ENCODE measurements around the gene NXT1. TPM values are rescaled to one million over a fixed set of nuclear protein-coding genes. Genes with fewer than 3 reads are reported as not detected.
A peak's percentile ranks its signal among the peaks of the same experiment; 100 is the strongest.
"Not testable (repeated sequence)": the region's sequence is repeated elsewhere in the genome, so short reads cannot be mapped to it uniquely, and the experiment has no call there.

NXT1 gene
- 30.8 TPM for total RNA-seq

DNA sequence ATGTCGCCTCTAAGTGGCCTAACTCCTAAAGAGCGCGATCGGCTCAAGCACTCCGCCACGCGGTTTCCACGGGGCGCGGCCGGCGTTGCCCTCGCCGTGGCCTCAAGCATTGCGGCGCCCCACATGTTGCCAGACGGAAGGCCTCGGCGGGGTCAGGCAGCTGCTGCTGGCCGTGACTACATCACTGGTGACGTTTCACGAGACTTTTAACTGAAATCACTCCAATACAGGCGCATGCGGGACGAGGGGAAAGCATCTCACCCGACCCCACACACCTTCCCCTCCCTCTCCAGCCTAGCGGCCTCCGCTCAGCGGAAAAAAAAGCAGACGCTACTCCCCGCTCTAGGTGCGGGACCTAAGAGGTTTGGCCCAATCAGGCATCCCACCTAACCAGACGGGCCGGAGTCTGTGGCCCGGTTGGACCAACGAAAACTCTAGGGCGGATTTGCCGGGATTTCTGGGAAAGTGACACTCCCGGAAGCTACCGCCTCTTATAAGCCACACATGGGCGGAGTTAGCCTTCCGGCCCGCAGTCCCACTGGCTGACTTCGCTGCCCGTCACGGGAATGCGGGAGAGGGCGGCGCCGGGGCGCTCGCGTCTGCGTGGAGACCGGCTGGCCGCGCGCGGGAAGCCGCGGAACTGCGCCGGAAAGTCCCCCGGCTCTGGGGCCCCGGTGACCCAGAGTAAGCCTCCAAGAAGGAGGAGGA is at the start of gene NXT1:
NXT1 (plus strand) TSS at position 596 of the 708 bp plus-strand sequence. CDS start 3,251 bp downstream, outside the sequence.
- peak; percentile 97 for DNase-seq (ENCODE audit: low spot score)

DNA sequence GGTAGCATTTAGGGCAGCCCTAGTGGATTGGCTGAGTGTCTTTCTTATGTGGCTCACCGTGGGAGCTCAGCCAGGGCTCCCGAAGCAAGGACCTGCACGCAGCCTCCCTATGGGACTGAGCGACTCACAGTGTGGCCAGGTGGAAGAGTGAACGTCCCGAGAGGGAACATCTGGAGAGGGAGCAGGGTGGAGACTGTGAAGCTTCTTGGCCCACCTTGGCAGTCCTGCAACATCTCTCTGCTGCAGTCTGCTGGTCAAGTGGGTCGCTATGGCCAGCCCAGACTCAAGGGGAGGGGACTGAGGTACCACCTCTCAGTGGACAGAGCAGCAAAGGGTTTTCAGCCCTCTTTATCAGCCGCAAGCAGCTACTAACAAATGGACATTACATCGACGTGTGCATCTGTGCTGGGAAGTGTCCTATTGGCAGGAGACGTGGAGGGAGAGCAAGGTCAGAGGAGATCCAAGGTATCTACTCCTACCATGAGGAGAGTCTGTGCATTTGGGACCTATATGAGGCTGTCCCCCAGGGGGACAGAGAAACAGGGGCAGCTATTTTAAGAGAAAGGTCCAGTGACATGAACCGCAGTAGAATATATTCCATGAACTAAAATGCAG is 49.0 kb upstream of the NXT1 start:
- no peak for DNase-seq (ENCODE audit: low spot score)

DNA sequence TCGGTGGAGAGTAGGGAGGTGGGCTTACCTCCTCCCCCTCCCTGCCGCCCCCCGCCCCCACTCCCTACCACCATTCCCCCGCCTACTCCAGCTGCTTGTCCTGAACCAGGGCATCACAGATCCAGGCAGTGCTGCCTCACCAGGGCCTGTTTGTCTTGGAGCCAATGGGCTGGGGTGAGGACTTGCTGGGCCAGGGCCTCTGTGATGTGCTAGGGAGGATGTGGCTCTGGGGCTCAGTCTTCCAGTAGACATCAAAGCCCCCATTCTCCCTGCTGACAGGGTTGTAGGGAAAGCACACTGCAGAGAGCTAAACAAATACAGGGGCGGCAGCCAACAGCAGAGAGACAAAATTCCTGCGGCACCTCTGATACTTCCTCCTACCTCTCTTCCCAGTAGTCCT is 48.2 kb upstream of the NXT1 start:
- DNase-seq (ENCODE audit: low spot score), result no peak

DNA sequence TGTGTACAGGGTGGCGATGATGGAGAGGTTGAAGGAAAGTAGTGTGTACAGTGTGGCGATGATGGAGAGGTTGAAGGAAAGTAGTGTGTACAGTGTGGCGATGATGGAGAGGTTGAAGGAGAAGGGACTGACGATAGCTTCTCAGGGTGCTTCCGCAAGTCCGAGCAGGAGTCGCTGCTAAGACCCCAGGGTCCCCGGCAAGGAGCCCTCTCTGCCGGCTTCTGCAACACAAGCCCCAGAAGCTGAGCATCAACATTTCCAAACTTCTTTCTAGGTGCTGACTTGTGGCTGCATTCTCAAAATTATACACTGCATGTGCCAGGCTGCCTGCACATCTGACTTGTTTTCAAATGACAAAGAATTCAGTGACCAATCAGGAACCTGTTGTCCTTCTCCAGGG is 47.8 kb upstream of the NXT1 start:
- DNase-seq (ENCODE audit: low spot score), result no peak

DNA sequence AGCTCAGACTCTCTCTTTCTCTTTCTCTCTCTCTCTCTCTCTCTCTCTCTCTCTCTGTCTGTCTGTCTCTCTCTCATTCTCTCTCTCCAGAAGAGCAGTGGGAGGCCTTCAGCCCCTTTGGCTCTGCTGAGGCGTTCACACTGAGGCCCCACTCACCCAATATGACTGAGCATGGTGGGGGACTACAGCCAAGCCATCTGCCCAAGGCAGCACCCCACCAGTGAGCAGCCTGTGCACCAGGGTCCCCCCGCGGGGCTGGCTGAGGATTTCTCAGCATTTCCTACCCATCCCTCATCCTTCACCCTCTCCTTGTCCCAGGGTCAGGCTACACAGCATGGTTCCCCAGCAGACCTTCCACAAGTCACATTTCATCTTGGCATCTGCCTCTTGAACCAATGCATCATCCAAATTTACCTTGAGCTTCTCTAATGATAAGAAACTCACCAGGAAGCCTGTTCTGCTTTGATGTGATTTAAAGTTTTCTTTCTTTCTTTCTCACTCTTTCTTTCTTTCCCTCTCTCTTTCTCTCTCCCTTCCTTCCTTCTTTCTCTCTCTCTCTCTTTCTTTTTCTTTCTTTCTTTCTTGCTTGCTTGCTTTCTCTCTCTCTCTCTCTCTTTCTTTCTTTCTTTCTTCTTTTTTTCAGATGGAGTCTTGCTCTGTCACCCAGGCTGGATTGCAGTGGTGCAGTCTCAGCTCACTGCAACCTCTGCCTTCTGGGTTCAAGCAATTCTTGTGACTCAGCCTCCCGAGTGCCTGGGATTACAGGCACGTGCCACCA is 47.1 kb upstream of the NXT1 start:
- DNase-seq (ENCODE audit: low spot score), result no peak

DNA sequence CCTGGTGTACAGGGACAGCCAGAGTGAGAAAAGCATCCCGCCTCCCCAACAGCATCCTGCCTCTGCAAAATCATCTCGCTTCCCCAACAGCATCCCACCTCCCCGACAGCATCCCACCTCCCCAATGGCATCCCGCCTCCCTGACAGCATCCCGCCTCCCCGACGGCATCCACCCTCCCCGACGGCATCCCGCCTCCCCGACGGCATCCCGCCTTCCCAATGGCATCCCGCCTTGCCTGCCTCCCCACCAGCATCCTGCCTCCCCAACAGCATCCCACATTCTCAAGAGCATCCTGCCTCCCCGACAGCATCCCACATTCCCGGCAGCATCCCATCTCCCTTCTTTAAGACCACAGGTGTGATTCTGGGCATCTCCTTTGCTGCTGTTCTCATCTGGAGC is 46.0 kb upstream of the NXT1 start:
- no peak for DNase-seq (ENCODE audit: low spot score)

DNA sequence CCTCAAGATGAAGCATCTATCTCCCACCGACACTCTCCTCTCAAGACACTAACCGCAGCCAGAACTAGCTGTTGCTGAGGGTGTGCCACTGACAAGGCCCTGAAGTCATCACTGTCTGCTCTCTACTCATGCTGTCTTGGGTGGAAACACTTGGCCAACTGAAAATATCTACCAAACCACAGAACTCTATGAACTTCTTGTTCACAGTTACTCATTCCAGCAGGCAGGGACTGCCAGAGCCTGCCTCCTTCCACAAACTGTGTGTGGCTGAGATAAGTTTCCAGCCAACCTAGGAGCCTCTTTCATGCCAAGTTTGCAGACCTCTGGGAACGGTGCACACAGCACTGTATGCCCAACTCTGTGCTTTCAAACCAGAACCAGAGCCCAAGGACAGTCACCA is 45.5 kb upstream of the NXT1 start:
- DNase-seq (ENCODE audit: low spot score), result no peak

DNA sequence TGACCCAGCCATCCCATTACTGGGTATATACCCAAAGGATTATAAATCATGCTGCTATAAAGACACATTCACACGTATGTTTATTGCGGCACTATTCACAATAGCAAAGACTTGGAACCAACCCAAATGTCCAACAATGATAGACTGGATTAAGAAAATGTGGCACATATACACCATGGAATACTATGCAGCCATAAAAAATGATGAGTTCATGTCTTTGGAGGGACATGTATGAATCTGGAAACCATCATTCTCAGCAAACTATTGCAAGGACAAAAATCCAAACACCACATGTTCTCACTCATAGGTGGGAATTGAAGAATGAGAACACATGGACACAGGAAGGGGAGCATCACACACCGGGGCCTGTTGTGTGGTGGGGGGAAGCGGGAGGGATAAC is 43.2 kb upstream of the NXT1 start:
- DNase-seq (ENCODE audit: low spot score), result not testable (repeated sequence)

DNA sequence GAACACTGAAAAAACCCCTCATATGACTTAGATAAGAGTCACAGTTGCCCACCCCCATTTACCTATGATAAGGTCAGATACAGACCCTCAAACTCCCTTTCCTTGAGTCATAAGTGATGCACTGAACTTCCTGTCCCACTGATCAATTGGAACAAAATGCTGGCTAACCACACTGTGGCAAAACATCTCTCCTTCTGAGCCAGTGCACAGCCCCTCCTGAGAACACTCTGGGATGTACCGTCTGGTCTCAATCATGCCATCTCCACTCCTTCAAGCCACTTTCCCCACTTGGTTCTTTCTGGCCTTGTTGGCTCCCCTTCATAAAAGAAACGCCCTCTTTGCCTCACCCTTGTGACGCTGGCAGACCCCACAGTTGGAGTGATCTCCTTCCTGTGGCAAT is 42.6 kb upstream of the NXT1 start:
- DNase-seq (ENCODE audit: low spot score), result no peak

DNA sequence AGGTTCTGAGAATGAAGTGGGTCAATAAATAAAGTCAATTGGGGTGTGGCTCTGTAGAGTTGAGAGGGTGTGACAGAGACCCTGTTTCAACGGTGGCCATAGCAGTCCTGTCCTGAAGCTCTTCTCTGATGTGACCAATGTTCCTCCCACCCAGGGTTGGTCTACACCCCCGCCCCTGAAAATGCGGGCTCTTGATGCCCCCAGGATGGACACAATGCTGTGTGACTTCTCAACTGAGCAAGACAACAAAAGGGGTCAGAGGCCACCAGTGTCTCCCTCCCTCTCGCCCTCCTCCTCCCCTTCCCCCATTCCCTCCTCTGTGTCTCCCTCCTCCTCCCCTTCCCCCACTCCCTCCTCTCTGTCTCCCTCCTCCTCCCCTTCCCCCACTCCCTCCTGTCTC is 41.7 kb upstream of the NXT1 start:
- DNase-seq (ENCODE audit: low spot score), result no peak

DNA sequence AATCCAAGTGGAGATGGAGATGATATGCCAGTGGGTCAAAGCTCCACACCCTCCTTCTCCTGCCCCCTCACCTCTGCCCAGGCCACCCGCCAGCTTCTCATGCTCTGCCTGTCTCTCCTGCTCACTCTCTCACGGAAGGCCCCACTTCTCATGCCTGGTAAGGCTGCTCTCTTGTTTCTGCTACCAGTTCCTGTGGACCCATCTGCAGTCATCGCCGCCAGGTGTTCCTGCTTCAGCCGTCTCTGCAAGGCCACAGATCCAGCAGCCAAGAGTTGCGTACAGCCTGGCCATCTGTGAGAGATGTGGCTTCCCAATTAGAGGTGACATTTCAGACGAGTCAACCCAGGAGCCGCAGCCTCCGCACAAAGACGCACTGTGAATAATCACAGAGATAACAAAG is 40.8 kb upstream of the NXT1 start:
- no peak for DNase-seq (ENCODE audit: low spot score)

DNA sequence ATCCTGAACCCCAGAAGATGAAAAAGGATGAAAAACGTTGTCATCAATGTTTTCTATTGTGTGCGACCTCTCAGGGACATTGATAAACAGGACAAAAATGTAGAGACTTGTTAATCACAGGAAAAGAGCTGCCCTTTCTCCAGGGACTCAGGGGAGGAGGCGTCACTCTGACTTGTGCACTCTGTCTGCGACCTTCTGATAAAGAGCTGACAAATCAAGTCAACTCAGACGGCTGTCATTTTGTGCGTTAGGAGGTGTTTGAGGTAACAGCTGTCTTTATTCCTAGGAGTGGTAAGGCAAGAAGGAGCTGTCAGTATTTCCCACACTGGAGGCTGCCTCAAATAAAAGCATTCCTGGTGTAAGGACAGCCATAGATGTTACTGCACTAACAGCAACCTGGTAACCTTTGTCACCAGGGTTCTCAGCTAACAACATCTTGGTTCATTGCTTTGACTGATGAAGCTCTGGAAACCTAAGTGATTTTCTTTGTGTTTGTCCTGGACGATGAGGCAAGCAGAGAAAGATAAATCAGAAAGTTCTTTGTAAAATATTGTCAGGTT is 38.6 kb upstream of the NXT1 start:
- DNase-seq (ENCODE audit: low spot score), result no peak

DNA sequence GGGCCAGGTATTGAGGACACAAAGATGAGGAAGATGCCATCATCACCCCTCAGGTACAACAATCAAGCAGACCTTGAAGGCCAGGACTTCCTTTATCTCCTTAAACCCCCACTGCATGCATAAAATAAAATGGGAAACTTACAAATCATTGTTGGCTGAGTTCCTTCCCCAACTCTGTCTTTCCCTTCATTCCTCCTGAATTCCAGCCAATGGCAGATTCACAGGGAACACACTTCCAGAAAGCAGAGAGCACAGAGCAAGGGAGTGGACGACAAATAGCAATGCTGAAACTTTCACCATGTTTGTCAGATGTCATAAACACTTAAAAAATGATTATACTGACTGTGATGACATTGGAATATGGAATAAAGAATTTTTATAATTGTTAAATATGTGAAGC is 37.3 kb upstream of the NXT1 start:
- no peak for DNase-seq (ENCODE audit: low spot score)

DNA sequence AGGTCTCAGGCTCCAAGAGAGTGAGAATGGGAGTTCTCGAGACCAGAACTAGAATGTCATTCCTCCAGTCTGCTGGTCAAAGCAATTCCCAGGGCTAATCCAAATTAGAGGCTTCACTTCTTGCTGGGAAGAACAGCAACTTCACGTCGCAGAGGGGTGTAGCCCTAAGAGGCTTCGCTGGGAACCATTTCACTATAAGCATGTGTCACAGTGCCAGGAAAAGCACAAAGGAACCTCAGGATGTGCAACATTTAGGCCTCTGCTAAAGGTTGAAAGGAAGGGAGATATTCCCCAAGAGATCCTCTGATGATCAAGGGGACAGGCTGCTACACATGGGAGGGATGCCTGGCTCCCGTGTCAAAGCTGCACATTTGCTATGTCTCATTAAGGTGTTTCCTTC is 35.9 kb upstream of the NXT1 start:
- DNase-seq (ENCODE audit: low spot score), result no peak

DNA sequence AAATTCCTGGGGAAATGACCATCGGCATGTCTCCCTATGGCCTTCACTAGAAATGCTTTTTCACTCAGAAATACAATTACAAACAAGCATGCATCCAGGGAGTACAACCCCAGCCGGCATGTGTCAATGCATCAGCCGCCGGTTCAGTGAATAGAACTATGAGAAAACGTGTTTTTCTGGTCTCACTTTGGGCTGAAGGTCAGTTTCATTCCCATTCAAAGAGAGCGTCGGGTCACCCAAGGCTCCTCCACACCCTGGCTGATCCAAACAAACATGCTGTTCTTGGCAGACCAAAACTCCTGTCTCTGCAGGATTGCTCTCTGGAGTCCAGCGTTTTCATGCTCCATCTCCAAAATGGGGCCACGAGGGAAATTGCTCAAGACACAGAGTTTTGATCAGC is 35.5 kb upstream of the NXT1 start:
- peak; percentile 54 for DNase-seq (ENCODE audit: low spot score)

DNA sequence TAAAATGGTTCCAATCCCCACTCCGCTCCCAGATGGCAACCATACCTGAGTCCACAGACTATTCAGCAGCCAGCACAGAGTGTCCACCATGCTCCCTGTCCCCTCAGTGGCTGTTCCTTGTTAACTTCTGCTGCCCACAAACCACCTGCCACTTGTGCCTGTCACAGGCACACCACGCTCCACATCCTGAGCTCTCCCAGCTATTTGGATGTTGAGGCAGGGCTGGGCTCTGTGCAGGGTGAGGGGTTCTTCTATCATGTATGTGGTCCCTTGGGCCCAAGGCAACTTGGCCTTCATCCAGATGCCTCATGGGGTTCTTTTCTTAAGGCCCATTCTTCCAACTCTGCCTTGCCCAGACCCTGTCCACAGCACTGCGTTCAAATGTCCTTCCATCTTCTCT is 34.0 kb upstream of the NXT1 start:
- no peak for DNase-seq (ENCODE audit: low spot score)

DNA sequence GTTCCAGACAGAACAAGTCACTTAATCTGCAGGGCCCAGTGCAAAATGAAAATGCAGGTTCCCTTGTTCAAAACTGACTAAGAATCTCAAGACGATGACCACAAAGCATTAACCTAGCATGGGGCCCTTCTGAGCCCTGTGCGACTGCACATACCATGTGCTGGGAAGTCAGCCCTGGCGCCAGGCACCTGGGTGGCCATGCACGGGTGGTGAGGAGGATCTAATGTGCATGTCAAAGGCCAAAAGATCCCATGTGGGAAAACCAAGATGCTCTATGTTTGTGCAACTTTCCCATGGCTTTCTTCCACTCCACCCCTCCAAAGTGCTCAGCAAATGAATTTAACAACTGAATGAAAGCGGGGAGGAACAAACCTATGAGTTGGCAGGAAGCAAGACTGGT is 33.5 kb upstream of the NXT1 start:
- DNase-seq (ENCODE audit: low spot score), result no peak

DNA sequence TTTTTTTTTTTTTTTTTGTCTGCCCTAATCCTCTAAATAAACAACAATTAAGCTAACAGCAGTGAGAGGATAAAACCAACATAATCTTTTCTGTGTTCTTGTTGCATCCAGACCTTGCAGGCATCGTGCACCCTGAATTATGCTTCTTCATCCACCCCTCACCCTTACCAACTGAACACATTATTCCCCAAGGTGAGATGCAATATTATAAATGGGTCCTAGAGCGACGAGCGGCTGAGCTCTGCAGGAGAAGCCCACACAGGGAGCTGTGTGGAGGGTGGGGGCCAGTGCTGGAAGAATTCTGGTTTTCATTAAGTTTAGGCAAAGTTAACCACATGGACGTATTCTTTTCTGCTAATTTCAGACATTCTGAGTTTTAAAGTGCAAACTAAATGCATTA is 32.2 kb upstream of the NXT1 start:
- no peak for DNase-seq (ENCODE audit: low spot score)

DNA sequence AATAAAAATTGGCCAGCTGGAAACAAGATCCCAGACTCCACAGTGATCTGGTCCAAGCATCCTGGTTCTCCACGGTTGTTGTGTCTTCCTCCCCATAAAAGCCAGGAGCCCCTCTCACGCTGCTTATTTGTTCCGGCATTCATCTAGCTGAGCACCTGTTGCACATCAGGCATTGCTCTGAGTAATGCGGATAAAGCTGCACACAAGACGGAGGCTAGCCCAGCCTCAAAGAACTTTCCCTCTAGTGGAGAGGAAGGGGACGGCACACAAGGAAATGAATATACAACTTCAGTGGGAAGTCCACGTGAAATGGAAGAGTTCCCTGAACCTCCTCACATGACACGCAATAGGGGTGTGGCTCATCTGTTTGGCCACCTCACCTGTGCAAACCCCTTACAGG is 30.3 kb upstream of the NXT1 start:
- no peak for DNase-seq (ENCODE audit: low spot score)

DNA sequence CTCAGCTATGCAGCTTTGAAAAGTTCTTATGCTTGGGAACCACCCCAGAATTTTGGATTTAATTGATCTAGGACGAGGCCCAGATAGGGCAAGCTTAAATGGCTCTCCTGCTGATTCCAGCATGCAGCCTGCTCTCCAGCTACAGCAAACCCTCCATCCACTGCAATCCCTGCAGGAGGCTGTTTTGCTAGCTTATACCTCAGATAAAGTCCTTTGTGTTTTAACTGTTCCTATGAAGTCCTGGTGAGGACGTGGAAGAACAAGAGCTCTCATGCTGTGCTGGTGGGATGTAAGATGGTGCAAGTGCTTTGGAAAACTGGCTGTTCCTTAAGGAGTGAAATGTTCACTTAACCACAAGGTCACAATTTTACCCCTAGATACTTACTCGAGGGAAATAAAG is 25.5 kb upstream of the NXT1 start:
- DNase-seq (ENCODE audit: low spot score), result no peak

DNA sequence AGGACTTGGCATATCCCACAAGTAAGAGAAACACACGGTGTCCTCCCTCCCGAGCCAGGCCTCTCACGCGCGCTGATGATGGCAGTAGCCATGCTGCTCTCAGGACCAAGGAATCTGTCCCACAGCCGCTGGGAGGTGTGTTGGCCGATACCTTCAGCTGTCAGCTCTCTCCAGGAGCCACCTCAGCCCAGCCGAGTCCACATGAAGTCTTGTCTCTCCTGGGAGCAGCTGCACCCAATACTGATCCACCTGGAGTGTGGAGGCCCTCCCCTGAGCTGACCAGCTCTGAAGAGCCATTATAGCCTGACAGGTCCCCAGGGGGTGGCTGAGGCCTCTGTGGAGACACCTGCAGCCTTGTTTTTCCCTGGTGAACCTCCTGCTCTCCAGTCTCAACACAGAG is 23.8 kb upstream of the NXT1 start:
- no peak for DNase-seq (ENCODE audit: low spot score)

DNA sequence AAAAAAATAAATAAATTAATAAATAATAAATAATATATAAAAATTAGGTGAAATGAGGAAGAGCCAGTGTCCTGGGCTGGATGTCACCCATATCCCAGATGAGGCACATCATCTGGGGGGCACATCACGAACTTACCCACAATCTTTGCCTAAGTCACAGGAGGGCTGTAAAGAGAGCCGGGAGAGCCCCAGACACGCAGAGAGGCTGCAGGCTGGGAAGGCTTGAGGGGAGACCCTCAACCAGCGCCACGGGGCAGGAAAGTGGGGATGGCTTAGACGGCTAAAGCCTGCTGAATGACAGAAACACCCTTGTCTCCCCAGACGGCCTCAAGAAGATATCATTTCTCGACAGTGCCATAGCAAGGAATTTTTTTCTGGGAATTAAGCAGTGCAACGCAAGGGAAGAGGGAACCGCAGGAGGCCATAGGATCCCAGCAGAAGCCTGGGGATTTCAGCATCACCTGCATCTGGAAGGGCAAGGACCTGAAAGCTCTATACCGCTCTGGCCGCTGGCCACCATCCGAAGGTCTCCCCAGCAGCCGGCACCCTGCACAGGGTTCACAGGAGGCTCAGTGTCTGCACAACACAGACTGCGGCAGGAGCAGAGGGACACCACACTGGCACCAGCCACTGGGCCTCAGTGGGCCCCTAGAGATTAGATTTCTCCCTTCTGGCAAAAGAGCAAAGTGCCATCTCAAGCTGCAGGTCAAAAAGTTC is 22.8 kb upstream of the NXT1 start:
- DNase-seq (ENCODE audit: low spot score), result no peak

All from ureter (tissue), 1 donor.